ENCODE measurements around the gene SAYSD1.

Gene SAYSD1

DNA sequence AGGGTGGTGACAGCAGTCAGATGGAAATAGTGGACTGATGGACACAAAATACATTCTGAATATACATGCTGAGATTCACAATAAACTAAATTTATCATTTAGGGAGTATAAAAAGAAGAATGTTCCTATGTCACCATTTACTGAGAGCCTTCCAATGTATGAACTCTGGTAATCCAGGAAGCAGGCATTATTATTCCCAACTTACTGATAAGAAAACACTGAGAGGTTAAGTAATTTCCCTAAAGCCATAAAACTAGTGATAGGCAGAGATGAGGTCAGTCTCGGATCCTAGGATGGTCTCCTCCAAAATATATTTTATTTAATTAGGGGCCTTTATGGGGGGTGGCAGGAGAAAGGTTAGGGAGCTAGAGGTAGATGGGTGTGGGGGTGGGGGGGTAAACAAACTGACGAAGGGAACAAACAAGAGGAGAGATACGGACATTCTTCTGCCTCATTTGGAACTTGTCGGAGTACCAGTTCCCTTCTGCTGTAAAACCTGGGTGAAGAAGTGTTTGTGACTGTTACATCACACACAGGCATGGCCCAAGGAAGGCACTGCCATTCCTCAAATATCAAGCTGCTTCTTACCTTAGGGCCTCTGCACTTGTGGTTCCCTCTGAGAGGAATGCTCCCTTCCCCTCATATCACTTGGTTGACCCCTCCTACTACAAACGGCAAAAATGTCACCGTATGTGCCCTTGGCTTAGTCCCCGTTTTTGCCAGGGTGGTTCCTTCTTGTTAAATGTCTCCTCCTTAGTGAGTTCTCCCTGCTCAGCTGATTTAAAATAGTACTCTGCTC lies 6.7 kb downstream of the SAYSD1 start:
- DNase-seq (ENCODE audit: low read depth in 1 of 2, low spot score in 1 of 2), result no peak

DNA sequence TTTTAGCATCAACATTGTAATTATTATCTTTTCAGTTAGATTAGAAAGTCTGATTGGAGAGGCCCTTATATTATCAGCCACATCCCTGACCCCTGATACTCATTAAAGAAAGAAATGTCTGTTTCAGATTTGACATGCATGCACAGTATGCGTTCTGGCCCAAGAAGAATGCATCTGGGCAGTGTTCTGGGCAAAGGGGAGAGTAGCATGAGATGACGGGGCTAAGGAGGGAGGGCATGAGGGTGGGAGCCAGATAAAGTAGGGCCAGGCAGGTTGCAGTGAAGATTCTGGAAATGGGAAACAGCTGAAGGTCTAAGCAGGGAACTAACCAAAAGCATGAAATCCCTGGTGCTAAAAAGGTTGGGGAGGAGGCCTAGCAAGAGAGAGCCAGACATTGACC lies 7.3 kb downstream of the SAYSD1 start:
- DNase-seq (ENCODE audit: low read depth in 1 of 2, low spot score in 1 of 2), result no peak

GRCh38 chr6:39107034-39107433 lies 8.0 kb downstream of the SAYSD1 start:
- no peak for DNase-seq (ENCODE audit: low read depth in 1 of 2, low spot score in 1 of 2)

DNA sequence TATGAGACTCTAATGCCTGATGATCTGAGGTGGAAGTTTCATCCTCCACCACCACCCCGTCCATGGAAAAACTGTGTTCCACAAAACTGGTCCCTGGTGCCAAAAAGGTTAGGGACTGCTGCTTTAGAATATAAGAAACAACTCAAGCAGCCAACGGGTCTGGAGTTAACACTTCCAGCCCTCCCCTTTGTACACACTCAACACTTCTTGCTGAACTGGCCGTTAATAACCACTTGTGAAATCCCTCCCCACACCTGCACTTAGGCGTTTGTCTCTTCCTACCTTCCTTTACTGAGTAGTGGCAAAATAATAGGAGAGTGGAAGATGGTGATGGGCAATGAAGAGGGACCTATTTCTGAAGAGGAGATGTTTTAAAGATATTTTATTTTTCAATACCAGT lies 10.5 kb downstream of the SAYSD1 start:
- no peak for DNase-seq (ENCODE audit: low read depth in 1 of 2, low spot score in 1 of 2)

DNA sequence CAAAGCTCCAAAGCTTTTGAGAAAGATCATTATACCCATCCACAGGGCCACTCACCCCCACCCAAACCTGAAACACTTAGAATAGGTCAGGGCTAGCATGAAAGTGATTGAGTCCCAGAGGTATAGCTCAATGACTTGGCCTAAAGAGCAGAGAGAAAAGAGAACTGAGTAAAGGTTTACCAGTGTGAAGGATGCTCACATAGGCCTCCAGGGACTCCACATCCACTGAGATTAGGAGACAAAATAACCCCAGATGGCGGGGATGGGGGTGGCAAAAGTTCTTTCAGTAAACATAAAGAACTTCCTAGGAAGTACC lies 12.2 kb downstream of the SAYSD1 start:
- no peak for DNase-seq (ENCODE audit: low read depth in 1 of 2, low spot score in 1 of 2)

GRCh38 chr6:39102071-39102820 lies 12.7 kb downstream of the SAYSD1 start:
- no peak for DNase-seq (ENCODE audit: low read depth in 1 of 2, low spot score in 1 of 2)

GRCh38 chr6:39100358-39100757 lies 14.6 kb downstream of the SAYSD1 start:
- DNase-seq (ENCODE audit: low read depth in 1 of 2, low spot score in 1 of 2), result no peak

- no peak for DNase-seq (ENCODE audit: low read depth in 1 of 2, low spot score in 1 of 2)
These were observed 19.4 kb downstream of the SAYSD1 start for GRCh38 chr6:39095578-39095977.

- DNase-seq (ENCODE audit: low read depth in 1 of 2, low spot score in 1 of 2), result no peak
These were observed 21.8 kb downstream of the SAYSD1 start for GRCh38 chr6:39093149-39093708.

DNA sequence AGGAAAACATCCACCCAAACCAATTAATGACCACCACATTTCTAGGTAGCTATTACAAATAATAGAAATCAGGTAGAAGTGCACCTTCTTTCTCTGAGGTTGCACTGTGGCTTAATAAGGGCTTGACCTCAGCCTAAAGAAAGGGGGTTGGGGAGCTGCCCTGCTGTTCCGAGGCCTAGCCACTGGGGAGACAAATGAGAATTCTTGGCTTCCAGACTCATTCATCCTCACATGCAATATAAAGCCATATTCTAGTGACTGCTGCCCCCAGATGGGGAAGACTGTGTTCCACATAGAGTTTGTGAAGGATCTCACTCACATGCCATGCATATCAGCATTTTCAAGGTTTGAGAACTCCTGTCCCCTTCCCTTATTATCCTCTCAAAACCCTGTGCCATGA lies 22.9 kb downstream of the SAYSD1 start:
- no peak for DNase-seq (ENCODE audit: low read depth in 1 of 2, low spot score in 1 of 2)

- no peak for DNase-seq (ENCODE audit: low read depth in 1 of 2, low spot score in 1 of 2)
These were observed 23.8 kb downstream of the SAYSD1 start for GRCh38 chr6:39091220-39091619.

GRCh38 chr6:39090036-39090435 lies 24.9 kb downstream of the SAYSD1 start:
- no peak for DNase-seq (ENCODE audit: low read depth in 1 of 2, low spot score in 1 of 2)

DNA sequence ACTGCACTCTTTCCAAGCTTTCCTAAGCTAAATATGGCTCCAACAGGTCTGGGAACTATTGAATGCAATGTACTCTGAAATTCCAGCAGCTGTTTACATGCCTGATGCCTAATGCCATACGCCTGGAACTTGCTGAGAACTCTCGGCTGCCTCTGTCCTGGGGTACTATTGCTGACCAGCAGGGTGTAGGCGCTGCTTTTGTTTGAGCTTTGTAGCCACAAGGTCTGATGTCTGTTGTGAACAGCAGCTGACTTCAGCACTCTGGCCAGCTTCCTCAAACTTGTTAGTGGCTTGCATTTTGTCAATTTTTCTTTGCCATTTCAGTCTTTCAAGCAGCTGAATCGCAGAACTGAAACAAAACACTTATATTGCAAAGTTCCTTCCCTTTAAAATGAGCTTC lies 26.7 kb downstream of the SAYSD1 start:
- no peak for DNase-seq (ENCODE audit: low read depth in 1 of 2, low spot score in 1 of 2)

DNA sequence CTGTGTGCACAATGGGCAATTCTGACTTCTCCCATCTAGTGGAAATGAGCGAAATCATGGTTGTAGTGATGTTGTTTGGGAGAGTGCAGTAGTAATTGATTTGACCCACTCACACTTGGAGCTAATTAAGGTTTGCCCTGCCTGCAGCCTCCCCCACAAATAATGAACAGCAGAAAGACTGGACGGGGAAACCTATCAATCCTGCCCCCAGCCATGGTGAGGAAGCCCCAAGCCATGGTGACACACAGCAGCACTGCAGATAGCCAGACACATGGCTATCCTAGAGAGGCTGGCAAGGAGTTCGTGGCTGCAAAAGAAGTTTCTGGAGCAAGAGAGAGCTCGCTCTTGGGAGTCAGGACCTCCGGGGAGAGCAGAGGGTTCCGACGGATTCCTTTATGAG lies 27.8 kb downstream of the SAYSD1 start:
- DNase-seq (ENCODE audit: low read depth in 1 of 2, low spot score in 1 of 2), result no peak

DNA sequence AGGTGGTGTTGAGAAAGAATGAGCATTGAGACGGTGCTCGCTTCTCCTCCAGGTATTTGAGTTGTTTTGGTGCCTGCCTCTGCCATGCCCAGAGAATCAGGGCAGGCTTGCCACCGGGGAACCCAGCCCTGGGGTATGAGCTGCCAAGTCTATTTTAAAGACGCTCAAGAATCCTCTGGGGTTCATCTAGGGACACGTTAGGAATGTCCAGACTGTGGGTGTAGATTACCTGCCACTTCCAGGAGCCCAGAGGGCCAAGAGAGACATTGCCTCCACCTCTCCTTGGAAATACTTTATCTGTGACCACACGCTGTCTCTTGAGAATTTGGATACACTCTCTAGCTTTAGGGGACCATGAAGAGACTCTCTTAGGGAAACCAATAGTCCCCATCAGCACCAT lies 28.3 kb downstream of the SAYSD1 start:
- DNase-seq (ENCODE audit: low read depth in 1 of 2, low spot score in 1 of 2), result no peak

DNA sequence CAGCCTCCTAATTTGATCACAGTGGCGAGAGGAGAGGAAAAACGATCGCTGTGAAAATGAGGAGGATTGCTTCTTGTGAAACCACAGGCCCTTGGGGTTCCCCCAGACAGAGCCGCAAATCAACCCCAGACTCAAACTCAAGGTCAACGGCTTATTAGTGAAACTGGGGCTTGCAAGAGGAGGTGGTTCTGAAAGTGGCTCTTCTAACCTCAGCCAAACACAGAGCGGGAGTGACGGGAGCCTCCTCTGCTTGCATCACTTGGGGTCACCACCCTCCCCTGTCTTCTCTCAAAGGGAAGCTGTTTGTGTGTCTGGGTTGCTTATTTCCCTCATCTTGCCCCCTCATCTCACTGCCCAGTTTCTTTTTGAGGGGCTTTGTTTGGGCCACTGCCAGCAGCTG lies 28.7 kb downstream of the SAYSD1 start:
- no peak for DNase-seq (ENCODE audit: low read depth in 1 of 2, low spot score in 1 of 2)

- DNase-seq (ENCODE audit: low read depth in 1 of 2, low spot score in 1 of 2), result no peak
These were observed 29.7 kb downstream of the SAYSD1 start for GRCh38 chr6:39085129-39085797.

DNA sequence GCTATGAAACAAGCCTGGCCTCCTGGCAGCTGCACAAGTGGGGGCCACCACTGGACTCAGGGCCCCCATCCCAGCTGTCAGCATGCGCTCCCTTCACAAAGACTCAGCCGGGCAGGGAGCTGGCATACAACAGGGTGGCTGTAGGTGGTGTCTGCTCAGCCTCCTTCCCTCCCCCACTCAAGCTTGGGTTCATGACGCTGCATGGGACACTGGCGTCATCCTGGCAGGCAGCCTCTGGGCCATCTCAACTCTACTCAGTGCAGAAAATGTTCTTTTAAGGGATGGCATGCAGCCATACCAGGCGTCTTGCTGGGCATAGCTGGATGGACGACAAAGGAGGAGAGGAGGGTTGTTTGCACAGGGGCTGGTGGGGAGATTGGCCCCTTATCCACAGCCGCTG lies 30.5 kb downstream of the SAYSD1 start:
- no peak for DNase-seq (ENCODE audit: low read depth in 1 of 2, low spot score in 1 of 2)

DNA sequence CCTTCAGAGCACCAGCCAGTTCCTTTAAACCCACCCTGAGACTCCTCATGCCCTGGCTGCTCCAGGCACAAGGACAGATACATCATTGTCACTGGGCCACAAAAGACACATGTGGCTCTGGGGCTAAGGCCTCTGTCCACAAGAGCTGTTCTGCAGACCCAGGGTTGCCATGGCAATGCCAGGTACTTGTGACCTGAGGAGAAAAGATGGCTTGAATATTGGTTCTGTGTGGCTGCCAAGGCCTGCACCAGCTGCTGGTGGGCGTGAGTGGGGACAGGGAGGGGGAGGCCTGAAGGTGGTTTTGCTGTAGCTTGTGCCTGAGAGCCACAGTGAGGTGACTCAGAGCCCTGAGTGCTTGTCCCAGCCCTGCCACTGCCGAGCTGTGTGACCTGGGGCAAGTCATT lies 31.8 kb downstream of the SAYSD1 start:
- no peak for DNase-seq (ENCODE audit: low read depth in 1 of 2, low spot score in 1 of 2)

GRCh38 chr6:39082310-39082709 lies 32.7 kb downstream of the SAYSD1 start:
- no peak for DNase-seq (ENCODE audit: low read depth in 1 of 2, low spot score in 1 of 2)

DNA sequence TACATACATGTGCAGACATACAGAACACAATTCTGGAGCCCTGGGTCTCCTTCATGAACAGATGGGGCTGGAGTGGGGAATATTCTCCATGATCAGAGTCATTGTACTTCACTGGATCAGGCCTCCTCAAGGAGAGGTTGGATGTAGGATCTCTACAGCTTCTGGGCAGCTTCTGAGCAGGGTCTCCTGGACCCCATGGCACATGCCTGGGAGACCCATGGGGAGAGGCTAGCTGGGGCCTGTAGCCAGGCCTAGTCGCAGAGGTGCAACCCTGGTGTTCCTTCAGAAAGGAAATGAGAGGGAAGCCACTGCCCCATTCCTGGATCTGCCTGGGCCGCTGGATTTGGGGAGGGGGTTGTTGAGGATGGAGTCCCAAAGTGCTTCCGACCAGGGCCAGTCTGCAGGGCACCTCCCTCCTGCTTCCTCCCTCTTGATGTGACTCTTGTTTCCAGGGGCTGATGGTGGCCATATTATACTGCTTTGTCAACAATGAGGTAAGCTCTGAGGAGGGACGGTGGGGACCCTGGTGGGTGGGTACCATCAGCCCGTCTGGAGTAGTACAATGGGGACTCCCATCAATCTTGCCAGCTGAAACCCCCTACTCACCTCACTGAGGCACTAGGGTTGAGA lies 34.6 kb downstream of the SAYSD1 start:
- no peak for DNase-seq (ENCODE audit: low read depth in 1 of 2, low spot score in 1 of 2)

All from activated T-helper 1 cell treated with anti-CD3 and anti-CD28 coated beads, Interleukin-2, amount 50 U/mL, for 16 hours (primary cell).